GM21825 (cell line): Measurements from ENCODE around the gene ACP3.
"Not testable (repeated sequence)": the region's sequence is repeated elsewhere in the genome, so short reads cannot be mapped to it uniquely, and the experiment has no call there.

Source experiments
- ATAC-seq: cut with Tn5 transposase; IDR thresholded peaks from one replicate; pipeline ENCODE4 v1.9.1; 2021; ENCODE audit warnings: mild to moderate bottlenecking, moderate library complexity; ENCODE audit not compliant: unreplicated experiment

Gene ACP3

GRCh38 chr3:132317229-132317948 is at the start of gene ACP3:
ACP3 (plus strand) TSS chr3:132317407; CDS start chr3:132317457, 50 bp downstream.
- ATAC-seq: no peak

GRCh38 chr3:132268956-132269355 is 48.3 kb upstream of the ACP3 start:
- ATAC-seq: no peak

GRCh38 chr3:132273036-132273435 is 44.2 kb upstream of the ACP3 start:
- no peak for ATAC-seq

GRCh38 chr3:132276228-132276906 is 40.8 kb upstream of the ACP3 start:
- no peak for ATAC-seq

- ATAC-seq: no peak
Measured at GRCh38 chr3:132279030-132279429, 38.2 kb upstream of the ACP3 start.

GRCh38 chr3:132283440-132283839 is 33.8 kb upstream of the ACP3 start:
- ATAC-seq: no peak

GRCh38 chr3:132283916-132284405 is 33.2 kb upstream of the ACP3 start:
- no peak for ATAC-seq

GRCh38 chr3:132284781-132285619 is 32.2 kb upstream of the ACP3 start:
- ATAC-seq: no peak

- no peak for ATAC-seq
Measured at GRCh38 chr3:132285620-132285945, 31.6 kb upstream of the ACP3 start.

GRCh38 chr3:132286035-132286434 is 31.2 kb upstream of the ACP3 start:
- ATAC-seq: no peak

GRCh38 chr3:132288357-132288756 is 28.9 kb upstream of the ACP3 start:
- no peak for ATAC-seq

- ATAC-seq: no peak
Measured at GRCh38 chr3:132289316-132289715, 27.9 kb upstream of the ACP3 start.

- ATAC-seq: no peak
Measured at GRCh38 chr3:132290833-132291232, 26.4 kb upstream of the ACP3 start.

GRCh38 chr3:132292042-132292441 is 25.2 kb upstream of the ACP3 start:
- no peak for ATAC-seq

- no peak for ATAC-seq
Measured at GRCh38 chr3:132293251-132293650, 24.0 kb upstream of the ACP3 start.

- no peak for ATAC-seq
Measured at GRCh38 chr3:132294906-132295305, 22.3 kb upstream of the ACP3 start.

GRCh38 chr3:132303336-132304201 is 13.6 kb upstream of the ACP3 start:
- ATAC-seq: not testable (repeated sequence)

GRCh38 chr3:132304351-132304750 is 12.9 kb upstream of the ACP3 start:
- not testable (repeated sequence) for ATAC-seq

- ATAC-seq: not testable (repeated sequence)
Measured at GRCh38 chr3:132310057-132310456, 7.2 kb upstream of the ACP3 start.

GRCh38 chr3:132311316-132311715 is 5.9 kb upstream of the ACP3 start:
- ATAC-seq: no peak

GRCh38 chr3:132311841-132312240 is 5.4 kb upstream of the ACP3 start:
- ATAC-seq: no peak
